Mesodermal cell (in vitro differentiated cells): Measurements from ENCODE around the gene RAPGEF5. TPM values are rescaled to one million over a fixed set of nuclear protein-coding genes. Genes with fewer than 3 reads are reported as not detected.
A peak's percentile ranks its signal among the peaks of the same experiment; 100 is the strongest.

Experiments
- H3K27ac ChIP-seq: 2 replicates; pipeline ENCODE4 v1.7.0; 2013; ENCODE audit warnings: mild to moderate bottlenecking, low read depth, low read length, moderate library complexity; ENCODE audit not compliant: severe bottlenecking
- H3K36me3 ChIP-seq: 2 replicates; pipeline ENCODE4 v1.7.1; 2013; ENCODE audit warnings: mild to moderate bottlenecking, low read length, moderate library complexity; ENCODE audit not compliant: control insufficient read depth, insufficient read depth
- H3K4me1 ChIP-seq: one replicate; pipeline ENCODE4 v1.7.1; 2013; ENCODE audit warnings: mild to moderate bottlenecking, low read length; ENCODE audit not compliant: insufficient read depth, control insufficient read depth, poor library complexity, severe bottlenecking
- H3K4me3 ChIP-seq: 2 replicates; pipeline ENCODE4 v1.7.0; 2013; ENCODE audit warnings: low read length, control low read depth, mild to moderate bottlenecking; ENCODE audit not compliant: insufficient read depth, poor library complexity, severe bottlenecking; ENCODE audit errors: extremely low read depth
- H3K9me3 ChIP-seq: 2 replicates; pipeline ENCODE4 v1.7.1; 2013; ENCODE audit warnings: mild to moderate bottlenecking, low read length, moderate library complexity; ENCODE audit not compliant: control insufficient read depth
- WGBS, 2 experiments: methylation state at CpG; one replicate each; pipeline ENCODE4 v1.1.5; 2013; ENCODE audit warnings: missing lambda C conversion rate in 2 of 2; ENCODE audit not compliant: insufficient coverage in 2 of 2; 5-methylcytosine and 5-hydroxymethylcytosine counted together
- polyA plus RNA-seq, 2 experiments: library from polyadenylated mRNA; stranded (reverse); fragments of 50-300 nt; gene quantifications; one replicate each; pipeline ENCODE4 v1.2.3, GENCODE V29; 2013

Gene RAPGEF5
- 7.4 TPM for polyA plus RNA-seq (2013, experiment 1 of 2)
- 4.7 TPM for polyA plus RNA-seq (2013, experiment 2 of 2)

GRCh38 chr7:22356701-22357310 lies at the start of gene RAPGEF5:
Gene RAPGEF5 (minus strand): TSS chr7:22357154. CDS start chr7:22357060, 94 bp downstream.
- WGBS, 2 experiments, result 0 to 1% methylated on average over 37 to 50 of the region's 95 CpGs
- Histone ChIP-seq H3K27ac (no peak within 1 kb of the TSS), H3K4me3 (peak within 1 kb of the TSS; percentile 39), H3K9me3 (peaks cover 17% of the 10 kb centered on the region), H3K4me1 (peaks cover 18% of the 10 kb centered on the region), H3K36me3 (no peaks in the 10 kb centered on the region)

- H3K9me3 ChIP-seq, result no peaks in the 10 kb centered on the region
- WGBS, 2 experiments, result 94 to 100% methylated on average over 2 to 4 of the region's 4 CpGs
- no peak overlapping the region for H3K4me3 ChIP-seq
- H3K27ac ChIP-seq, result no peak overlapping the region
- H3K36me3 ChIP-seq, result no peaks in the 10 kb centered on the region
- no peaks in the 10 kb centered on the region for H3K4me1 ChIP-seq
Observed at GRCh38 chr7:22406715-22407114, 49.8 kb upstream of the RAPGEF5 start.

- H3K36me3 ChIP-seq, result no peaks in the 10 kb centered on the region
- H3K4me1 ChIP-seq, result no peaks in the 10 kb centered on the region
- no peak overlapping the region for H3K4me3 ChIP-seq
- 82 to 91% methylated on average over 3 of the region's 3 CpGs for WGBS, 2 experiments
- no peaks in the 10 kb centered on the region for H3K9me3 ChIP-seq
- H3K27ac ChIP-seq, result no peak overlapping the region
Observed at GRCh38 chr7:22404421-22405023, 47.6 kb upstream of the RAPGEF5 start.

GRCh38 chr7:22403344-22403743 lies 46.4 kb upstream of the RAPGEF5 start:
- no peaks in the 10 kb centered on the region for H3K9me3 ChIP-seq
- no peaks in the 10 kb centered on the region for H3K4me1 ChIP-seq
- H3K27ac ChIP-seq, result no peak overlapping the region
- H3K4me3 ChIP-seq, result no peak overlapping the region
- no peaks in the 10 kb centered on the region for H3K36me3 ChIP-seq
- WGBS, 2 experiments, result 90% methylated on average over 2 of the region's 2 CpGs; no CpG with 5 or more reads in 1 of the 2 experiments

GRCh38 chr7:22402250-22402649 lies 45.3 kb upstream of the RAPGEF5 start:
- no peaks in the 10 kb centered on the region for H3K36me3 ChIP-seq
- H3K9me3 ChIP-seq, result no peaks in the 10 kb centered on the region
- H3K27ac ChIP-seq, result no peak overlapping the region
- WGBS, 2 experiments, result 76% methylated on average over 2 of the region's 2 CpGs; no CpG with 5 or more reads in 1 of the 2 experiments
- H3K4me1 ChIP-seq, result no peaks in the 10 kb centered on the region
- H3K4me3 ChIP-seq, result no peak overlapping the region

GRCh38 chr7:22400936-22401553 lies 44.1 kb upstream of the RAPGEF5 start:
- Histone ChIP-seq H3K4me3 (no peak overlapping the region), H3K36me3 (no peaks in the 10 kb centered on the region), H3K27ac (no peak overlapping the region), H3K9me3 (no peaks in the 10 kb centered on the region), H3K4me1 (no peaks in the 10 kb centered on the region)
- WGBS, 2 experiments, result 94% methylated on average over 2 of the region's 3 CpGs; no CpG with 5 or more reads in 1 of the 2 experiments

GRCh38 chr7:22400150-22400814 lies 43.3 kb upstream of the RAPGEF5 start:
- Histone ChIP-seq H3K4me3 (no peak overlapping the region), H3K27ac (no peak overlapping the region), H3K9me3 (no peaks in the 10 kb centered on the region), H3K36me3 (no peaks in the 10 kb centered on the region), H3K4me1 (no peaks in the 10 kb centered on the region)
- WGBS, 2 experiments, result 74 to 75% methylated on average over 5 of the region's 10 CpGs

- 100% methylated on average over 1 of the region's 2 CpGs for WGBS, 2 experiments
- H3K36me3 ChIP-seq, result no peaks in the 10 kb centered on the region
- no peak overlapping the region for H3K27ac ChIP-seq
- no peaks in the 10 kb centered on the region for H3K9me3 ChIP-seq
- no peak overlapping the region for H3K4me3 ChIP-seq
- peaks cover under 1% of the 10 kb centered on the region for H3K4me1 ChIP-seq
Observed at GRCh38 chr7:22399546-22399945, 42.6 kb upstream of the RAPGEF5 start.

GRCh38 chr7:22399091-22399490 lies 42.1 kb upstream of the RAPGEF5 start:
- no peak overlapping the region for H3K4me3 ChIP-seq
- H3K9me3 ChIP-seq, result no peaks in the 10 kb centered on the region
- no peak overlapping the region for H3K27ac ChIP-seq
- no peaks in the 10 kb centered on the region for H3K36me3 ChIP-seq
- peaks cover 5% of the 10 kb centered on the region for H3K4me1 ChIP-seq

- peaks cover 16% of the 10 kb centered on the region for H3K4me1 ChIP-seq
- H3K9me3 ChIP-seq, result no peaks in the 10 kb centered on the region
- H3K4me3 ChIP-seq, result no peak overlapping the region
- WGBS, 2 experiments, result 77 to 82% methylated on average over 4 to 5 of the region's 5 CpGs
- no peak overlapping the region for H3K27ac ChIP-seq
- no peaks in the 10 kb centered on the region for H3K36me3 ChIP-seq
Observed at GRCh38 chr7:22397981-22398380, 41.0 kb upstream of the RAPGEF5 start.
